GM12801 (cell line): ENCODE measurements around the gene LIPT2.

ENCODE experiments used
- CTCF ChIP-seq: IDR thresholded peaks from one replicate; pipeline ENCODE4 v1.5.1; 2011; ENCODE audit warnings: control low read depth; ENCODE audit not compliant: insufficient read length; ENCODE audit errors: extremely low read depth

Gene LIPT2

GRCh38 chr11:74450318-74450717 is 43.2 kb downstream of the LIPT2 start:
- TF ChIP-seq CTCF = no peak

- TF ChIP-seq CTCF = no peak
Observed at GRCh38 chr11:74449369-74449931, 44.1 kb downstream of the LIPT2 start.

GRCh38 chr11:74447720-74448119 is 45.8 kb downstream of the LIPT2 start:
- TF ChIP-seq CTCF = no peak

- TF ChIP-seq CTCF = no peak
Observed at GRCh38 chr11:74446532-74446938, 47.0 kb downstream of the LIPT2 start.

GRCh38 chr11:74444173-74444826 is 49.2 kb downstream of the LIPT2 start:
- TF ChIP-seq CTCF = no peak

- no peak for TF ChIP-seq CTCF
Observed at GRCh38 chr11:74443071-74443864, 50.3 kb downstream of the LIPT2 start.

- TF ChIP-seq CTCF = no peak
Observed at GRCh38 chr11:74442636-74443035, 50.9 kb downstream of the LIPT2 start.
